Measurements from ENCODE around the gene TEPSIN. TPM values are rescaled to one million over a fixed set of nuclear protein-coding genes. Genes with fewer than 3 reads are reported as not detected.

Gene TEPSIN
- total RNA-seq, 2 experiments from 2014 or later, result 54.5 to 63.2 TPM

DNA sequence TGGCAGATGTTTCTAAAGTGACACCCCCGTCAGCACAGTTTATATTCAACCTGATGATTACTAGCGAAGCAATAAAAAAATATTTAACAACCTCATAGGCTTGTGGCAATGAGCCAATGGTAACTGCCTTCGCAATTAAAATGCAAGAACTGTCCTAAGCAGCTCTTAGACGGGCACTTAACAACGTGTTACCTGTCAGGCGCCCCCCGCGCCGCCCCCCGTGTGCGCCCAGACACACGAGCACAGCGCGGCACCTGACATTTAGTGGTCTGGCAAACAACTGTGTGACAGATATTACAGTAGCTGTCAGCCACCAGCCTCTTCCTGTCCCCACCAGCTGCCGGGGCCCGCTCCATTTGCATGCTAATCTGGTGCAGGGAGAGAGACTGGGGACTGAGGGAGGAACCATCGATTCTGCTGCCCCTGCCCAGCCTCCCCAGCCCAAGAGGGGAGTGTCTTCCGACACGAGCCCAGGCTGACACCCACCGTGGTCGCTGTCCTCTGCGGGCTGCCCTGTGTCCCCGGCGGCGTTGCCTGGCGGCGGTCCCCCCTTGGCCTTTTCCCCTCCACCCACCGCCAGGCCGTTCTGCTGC, 12.9 kb upstream of the TEPSIN start:
- Mint-ChIP-seq H3K27me3 (no peaks in the 10 kb centered on the region), H3K9me3 (no peaks in the 10 kb centered on the region), H3K27ac (no peak overlapping the region), H3K4me1 (peaks cover 5% of the 10 kb centered on the region), H3K4me3 (no peak overlapping the region), H3K36me3 (ENCODE audit: low read depth) (peaks cover 8% of the 10 kb centered on the region)
- no peak for DNase-seq
- CTCF ChIA-PET, result no interaction called here
- POLR2A ChIA-PET, result no interaction called here

- Mint-ChIP-seq H3K4me1 (peaks cover 5% of the 10 kb centered on the region), H3K36me3 (ENCODE audit: low read depth) (peaks cover 8% of the 10 kb centered on the region), H3K9me3 (no peaks in the 10 kb centered on the region), H3K4me3 (no peak overlapping the region), H3K27ac (no peak overlapping the region), H3K27me3 (no peaks in the 10 kb centered on the region)
- POLR2A ChIA-PET, result interaction anchor here (0.5 kb wide), 1 partner anchor 334 kb away, joined by 7 read pairs; no protein-coding TSS in a partner anchor
- CTCF ChIA-PET, result no interaction called here
- no peak for DNase-seq
These were observed 12.3 kb upstream of the TEPSIN start for GRCh38 chr17:81251094-81251708.

GRCh38 chr17:81250286-81251093, 11.6 kb upstream of the TEPSIN start:
- peaks cover 8% of the 10 kb centered on the region for H3K36me3 Mint-ChIP-seq (ENCODE audit: low read depth)
- ChIA-PET POLR2A (interaction anchor here (0.5 to 0.6 kb wide), 2 partner anchors 15 to 335 kb away, joined by 3 to 7 read pairs; no protein-coding TSS in a partner anchor), CTCF (no interaction called here)

GRCh38 chr17:81249223-81250040, 10.6 kb upstream of the TEPSIN start:
- DNase-seq, result no peak
- H3K9me3 Mint-ChIP-seq, result no peaks in the 10 kb centered on the region
- ChIA-PET CTCF (no interaction called here), POLR2A (interaction anchor here (0.7 kb wide), 1 partner anchor 549 kb away, joined by 4 read pairs; no protein-coding TSS in a partner anchor)
- H3K27me3 Mint-ChIP-seq, result no peaks in the 10 kb centered on the region
- peaks cover 9% of the 10 kb centered on the region for H3K4me1 Mint-ChIP-seq
- no peak overlapping the region for H3K4me3 Mint-ChIP-seq
- H3K36me3 Mint-ChIP-seq (ENCODE audit: low read depth), result peaks cover 8% of the 10 kb centered on the region
- no peak overlapping the region for H3K27ac Mint-ChIP-seq

More at GRCh38 chr17:81250286-81251093, 11.6 kb upstream of the TEPSIN start:
- Mint-ChIP-seq H3K27ac (no peak overlapping the region), H3K4me1 (peaks cover 5% of the 10 kb centered on the region), H3K4me3 (no peak overlapping the region), H3K9me3 (no peaks in the 10 kb centered on the region), H3K27me3 (no peaks in the 10 kb centered on the region)
- DNase-seq, result no peak

DNA sequence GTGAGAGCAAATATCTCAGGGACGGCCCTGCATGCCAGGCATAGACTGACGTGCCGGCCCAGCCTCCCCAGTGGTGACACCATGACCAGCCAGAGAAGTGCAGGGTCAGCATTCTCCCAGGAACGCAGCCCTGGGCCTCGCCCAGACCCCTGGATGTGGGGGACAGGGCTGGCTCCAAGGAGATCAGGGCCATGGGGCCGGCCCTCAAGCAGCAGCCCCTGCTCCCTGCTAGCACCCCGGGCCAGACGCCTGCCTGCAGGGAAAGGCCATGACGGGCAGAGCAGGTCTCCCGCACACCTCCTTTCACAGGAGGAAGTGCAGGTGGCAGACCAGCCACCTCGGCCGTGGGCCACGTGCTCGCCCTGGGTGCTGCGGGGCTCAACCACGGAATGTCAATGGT, 9.8 kb upstream of the TEPSIN start:
- CTCF ChIA-PET, result no interaction called here
- Mint-ChIP-seq H3K4me3 (no peak overlapping the region), H3K27me3 (no peaks in the 10 kb centered on the region), H3K36me3 (ENCODE audit: low read depth) (peaks cover 8% of the 10 kb centered on the region), H3K4me1 (peaks cover 9% of the 10 kb centered on the region), H3K9me3 (no peaks in the 10 kb centered on the region), H3K27ac (no peak overlapping the region)
- POLR2A ChIA-PET, result no interaction called here
- DNase-seq, result no peak

DNA sequence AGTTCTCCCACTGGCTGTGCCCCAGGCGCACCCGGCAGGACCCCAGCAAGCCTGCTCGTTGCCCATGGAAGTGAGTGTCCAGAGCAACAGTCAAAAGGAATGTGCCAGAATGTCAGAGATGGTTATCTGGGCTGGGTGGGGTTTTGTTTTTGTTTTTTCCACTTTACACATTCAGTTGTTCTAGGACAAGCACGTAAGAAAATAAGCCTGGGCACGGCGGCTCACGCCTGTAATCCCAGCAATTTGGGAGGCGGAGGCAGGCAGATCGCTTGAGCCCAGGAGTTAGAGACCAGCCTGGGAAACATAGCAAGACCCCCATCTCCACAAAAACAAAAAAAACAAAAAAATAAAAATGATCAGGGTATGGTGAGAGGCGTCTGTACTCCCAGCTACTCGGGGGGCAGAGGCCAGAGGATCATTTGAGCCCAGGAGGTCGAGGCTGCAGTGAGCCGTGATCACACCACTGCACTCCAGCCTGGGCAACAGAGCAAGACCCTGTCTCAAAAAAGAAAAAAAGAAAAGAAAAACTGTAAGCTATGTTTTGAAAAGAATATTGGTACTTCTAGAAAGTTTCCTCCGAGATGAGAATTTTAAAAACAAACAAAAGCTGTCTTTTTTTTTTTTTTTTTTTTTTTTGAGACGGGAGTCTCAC, 8.6 kb upstream of the TEPSIN start:
- POLR2A ChIA-PET, result no interaction called here
- CTCF ChIA-PET, result interaction anchor here (1.4 kb wide), 1 partner anchor 9 kb away, joined by 4 read pairs; the partner anchor contains the start of genes NDUFAF8 and TEPSIN
- Mint-ChIP-seq H3K4me1 (peaks cover 3% of the 10 kb centered on the region), H3K27me3 (no peaks in the 10 kb centered on the region), H3K36me3 (ENCODE audit: low read depth) (peaks cover 4% of the 10 kb centered on the region), H3K27ac (no peak overlapping the region), H3K4me3 (no peak overlapping the region), H3K9me3 (no peaks in the 10 kb centered on the region)
- no peak for DNase-seq

DNA sequence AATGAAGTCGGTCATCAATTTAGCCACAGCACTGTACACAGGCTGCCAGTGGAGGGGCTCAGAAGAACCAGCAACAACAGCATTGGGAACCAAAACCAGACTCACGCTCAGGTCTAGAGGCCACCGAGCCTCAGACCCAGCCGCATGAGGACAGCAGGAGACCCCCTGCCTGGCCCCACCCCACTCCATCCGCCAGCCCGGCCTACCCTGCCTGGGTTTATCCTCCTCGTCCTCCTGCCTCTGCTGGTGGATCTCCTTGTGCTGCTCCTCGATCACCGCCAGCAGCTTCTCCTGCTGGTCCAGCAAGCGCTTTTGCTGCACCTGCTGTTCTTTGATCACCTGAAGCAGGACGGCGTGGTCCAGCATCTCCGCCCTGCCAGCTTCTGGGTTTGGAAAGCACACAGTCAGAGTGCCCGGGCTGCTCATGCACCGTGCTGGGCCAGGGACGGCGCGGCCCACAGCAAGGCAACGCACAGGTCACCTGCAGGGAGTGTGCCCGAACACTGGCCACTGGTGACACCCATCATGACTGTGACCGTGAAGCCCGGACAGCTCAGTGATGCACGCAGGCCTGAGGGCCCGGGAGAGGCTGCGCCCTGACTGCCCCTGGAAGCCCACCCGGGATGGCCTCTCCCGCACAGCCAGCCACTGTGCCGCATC, 8.0 kb upstream of the TEPSIN start:
- H3K36me3 Mint-ChIP-seq (ENCODE audit: low read depth), result peaks cover 8% of the 10 kb centered on the region
- POLR2A ChIA-PET, result no interaction called here
- H3K27ac Mint-ChIP-seq, result peak overlapping the region; percentile 54
- H3K9me3 Mint-ChIP-seq, result no peaks in the 10 kb centered on the region
- H3K4me1 Mint-ChIP-seq, result peaks cover 9% of the 10 kb centered on the region
- H3K4me3 Mint-ChIP-seq, result no peak overlapping the region
- no peak for DNase-seq
- H3K27me3 Mint-ChIP-seq, result no peaks in the 10 kb centered on the region
- CTCF ChIA-PET, result interaction anchor here (1.2 to 1.4 kb wide), 2 partner anchors 8 to 76 kb away, joined by 3 to 4 read pairs; partner anchors contain the start of genes NDUFAF8 and TEPSIN

- H3K27ac Mint-ChIP-seq, result no peak overlapping the region
- POLR2A ChIA-PET, result no interaction called here
- CTCF ChIA-PET, result interaction anchor here (1.2 kb wide), 1 partner anchor 77 kb away, joined by 3 read pairs; no protein-coding TSS in a partner anchor
- peaks cover 8% of the 10 kb centered on the region for H3K36me3 Mint-ChIP-seq (ENCODE audit: low read depth)
- no peak overlapping the region for H3K4me3 Mint-ChIP-seq
- no peak for DNase-seq
- no peaks in the 10 kb centered on the region for H3K27me3 Mint-ChIP-seq
- H3K4me1 Mint-ChIP-seq, result peaks cover 13% of the 10 kb centered on the region
- no peaks in the 10 kb centered on the region for H3K9me3 Mint-ChIP-seq
These were observed 7.5 kb upstream of the TEPSIN start for GRCh38 chr17:81246343-81246670.

GRCh38 chr17:81245665-81246342, 6.9 kb upstream of the TEPSIN start:
- Mint-ChIP-seq H3K27me3 (no peaks in the 10 kb centered on the region), H3K9me3 (no peaks in the 10 kb centered on the region), H3K4me1 (peaks cover 18% of the 10 kb centered on the region), H3K36me3 (ENCODE audit: low read depth) (peaks cover 13% of the 10 kb centered on the region), H3K27ac (no peak overlapping the region), H3K4me3 (no peak overlapping the region)
- ChIA-PET CTCF (interaction anchor here (1.2 kb wide), 1 partner anchor 77 kb away, joined by 3 read pairs; no protein-coding TSS in a partner anchor), POLR2A (no interaction called here)
- DNase-seq, result no peak

- ChIA-PET CTCF (interaction anchor here (1.2 kb wide), 1 partner anchor 78 kb away, joined by 3 read pairs; no protein-coding TSS in a partner anchor), POLR2A (no interaction called here)
- Mint-ChIP-seq H3K36me3 (ENCODE audit: low read depth) (peaks cover 15% of the 10 kb centered on the region), H3K4me1 (peaks cover 21% of the 10 kb centered on the region), H3K27me3 (no peaks in the 10 kb centered on the region), H3K4me3 (no peak overlapping the region), H3K27ac (no peak overlapping the region), H3K9me3 (no peaks in the 10 kb centered on the region)
- no peak for DNase-seq
These were observed 6.3 kb upstream of the TEPSIN start for GRCh38 chr17:81245024-81245664.

DNA sequence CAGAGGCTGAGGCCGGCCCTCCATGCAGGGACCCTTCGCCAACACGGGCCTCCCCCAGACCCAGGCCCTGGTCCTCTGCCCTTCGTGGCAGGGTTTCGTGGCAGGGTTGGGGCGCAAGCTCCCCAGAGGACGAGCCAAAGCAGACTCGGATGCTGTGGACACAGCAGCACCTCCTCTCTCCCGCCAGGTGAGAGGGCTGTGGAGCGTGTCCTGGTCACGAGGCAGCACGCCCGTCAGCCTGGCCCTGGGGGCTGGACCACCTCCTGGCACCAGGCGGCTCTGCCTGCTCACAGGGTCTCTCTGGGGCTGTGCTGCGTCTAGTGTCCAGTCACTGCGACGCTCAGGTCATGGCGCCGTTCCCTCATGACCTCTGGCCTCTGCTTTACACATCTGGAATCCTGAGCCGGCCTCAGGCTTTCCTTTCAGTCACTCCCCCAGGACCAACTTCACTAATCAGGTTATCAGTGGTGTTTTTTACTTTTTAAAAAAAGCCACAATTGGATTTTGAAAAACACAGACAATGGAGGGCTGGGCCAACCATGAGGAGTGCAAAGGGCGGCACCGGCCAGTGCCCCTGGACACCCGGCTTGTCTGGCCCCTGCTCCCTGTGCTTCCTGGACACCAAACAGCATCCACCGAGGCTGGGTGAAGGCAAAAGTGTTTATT, 5.6 kb upstream of the TEPSIN start:
- no peak overlapping the region for H3K27ac Mint-ChIP-seq

More for the DNA sequence above, 5.6 kb upstream of the TEPSIN start:
- no peak overlapping the region for H3K4me3 Mint-ChIP-seq
- POLR2A ChIA-PET, result no interaction called here
- no peaks in the 10 kb centered on the region for H3K27me3 Mint-ChIP-seq
- peaks cover 23% of the 10 kb centered on the region for H3K4me1 Mint-ChIP-seq
- H3K9me3 Mint-ChIP-seq, result no peaks in the 10 kb centered on the region
- CTCF ChIA-PET, result no interaction called here
- H3K36me3 Mint-ChIP-seq (ENCODE audit: low read depth), result peaks cover 17% of the 10 kb centered on the region
- no peak for DNase-seq

Data from activated CD4-positive, alpha-beta T cell treated with anti-CD3 and anti-CD28 coated beads, Interleukin-2, amount 10 ng/mL, durations not matched to agents 7 days and 5 days (primary cell).